Measurements from ENCODE around the gene CACNA1B.

DNA sequence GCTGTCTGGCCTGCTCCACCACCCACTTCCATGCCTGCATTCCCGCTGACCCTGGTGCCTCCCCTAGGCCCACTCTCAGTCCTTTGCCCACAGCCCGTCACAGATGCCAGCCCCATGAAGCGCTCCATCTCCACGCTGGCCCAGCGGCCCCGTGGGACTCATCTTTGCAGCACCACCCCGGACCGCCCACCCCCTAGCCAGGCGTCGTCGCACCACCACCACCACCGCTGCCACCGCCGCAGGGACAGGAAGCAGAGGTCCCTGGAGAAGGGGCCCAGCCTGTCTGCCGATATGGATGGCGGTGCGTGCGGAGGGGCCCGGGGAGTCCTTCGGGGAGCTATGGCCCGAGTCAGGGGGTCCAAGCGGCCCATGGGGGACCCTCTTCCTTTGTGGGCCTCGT is 242.5 kb downstream of the CACNA1B start:
- TF ChIP-seq, protein P1, sequence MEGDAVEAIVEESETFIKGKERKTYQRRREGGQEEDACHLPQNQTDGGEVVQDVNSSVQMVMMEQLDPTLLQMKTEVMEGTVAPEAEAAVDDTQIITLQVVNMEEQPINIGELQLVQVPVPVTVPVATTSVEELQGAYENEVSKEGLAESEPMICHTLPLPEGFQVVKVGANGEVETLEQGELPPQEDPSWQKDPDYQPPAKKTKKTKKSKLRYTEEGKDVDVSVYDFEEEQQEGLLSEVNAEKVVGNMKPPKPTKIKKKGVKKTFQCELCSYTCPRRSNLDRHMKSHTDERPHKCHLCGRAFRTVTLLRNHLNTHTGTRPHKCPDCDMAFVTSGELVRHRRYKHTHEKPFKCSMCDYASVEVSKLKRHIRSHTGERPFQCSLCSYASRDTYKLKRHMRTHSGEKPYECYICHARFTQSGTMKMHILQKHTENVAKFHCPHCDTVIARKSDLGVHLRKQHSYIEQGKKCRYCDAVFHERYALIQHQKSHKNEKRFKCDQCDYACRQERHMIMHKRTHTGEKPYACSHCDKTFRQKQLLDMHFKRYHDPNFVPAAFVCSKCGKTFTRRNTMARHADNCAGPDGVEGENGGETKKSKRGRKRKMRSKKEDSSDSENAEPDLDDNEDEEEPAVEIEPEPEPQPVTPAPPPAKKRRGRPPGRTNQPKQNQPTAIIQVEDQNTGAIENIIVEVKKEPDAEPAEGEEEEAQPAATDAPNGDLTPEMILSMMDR (IDR thresholded peaks at IDR 0.05; ENCODE audit: low read length): no peak
- TF ChIP-seq EZH2 (optimal IDR thresholded peaks at IDR 0.05; ENCODE audit: low read depth, low read length): no peak
